GM12872 (cell line): ENCODE results near the gene GREB1.

Source experiments
- CTCF ChIP-seq: IDR thresholded peaks from 3 replicates; pipeline ENCODE4 v1.5.1; 2011; ENCODE audit warnings: low read depth, mild to moderate bottlenecking, low read length, moderate library complexity; ENCODE audit not compliant: insufficient read depth

The GREB1 gene

GRCh38 chr2:11550901-11551568 is 17.2 kb downstream of the GREB1 start:
- TF ChIP-seq CTCF, result no peak

- TF ChIP-seq CTCF, result no peak
Measured at GRCh38 chr2:11551569-11552259, 17.9 kb downstream of the GREB1 start.

- TF ChIP-seq CTCF, result no peak
Measured at GRCh38 chr2:11552260-11552638, 18.4 kb downstream of the GREB1 start.

- no peak for TF ChIP-seq CTCF
Measured at GRCh38 chr2:11553661-11554398, 20.0 kb downstream of the GREB1 start.

GRCh38 chr2:11554399-11554716 is 20.5 kb downstream of the GREB1 start:
- no peak for TF ChIP-seq CTCF

- no peak for TF ChIP-seq CTCF
Measured at GRCh38 chr2:11556101-11556806, 22.4 kb downstream of the GREB1 start.
